GM23338 (cell line): ENCODE measurements around the gene DDIAS.

Source experiments
- EZH2 ChIP-seq: fragments of 200-600 bp; sonication (generic); IDR thresholded peaks from one replicate; pipeline ENCODE4 v1.8.0; 2017; ENCODE audit warnings: antibody characterized with exemption, mild to moderate bottlenecking, low read depth; ENCODE audit not compliant: unreplicated experiment
- EZH2phosphoT487 ChIP-seq: fragments of 200-600 bp; sonication (generic); IDR thresholded peaks from one replicate; pipeline ENCODE4 v1.8.1; 2018; ENCODE audit warnings: antibody characterized with exemption; ENCODE audit not compliant: unreplicated experiment
- JUNB ChIP-seq: IDR thresholded peaks from one replicate; pipeline ENCODE4 v1.6.1; 2016; ENCODE audit warnings: antibody characterized with exemption; ENCODE audit not compliant: unreplicated experiment
- POLR2AphosphoS5 ChIP-seq: IDR thresholded peaks from 2 replicates; pipeline ENCODE4 v1.6.1; 2016; ENCODE audit warnings: antibody characterized with exemption, low read depth
- ZNF331 ChIP-seq: fragments of 250-450 bp; sonication (Bioruptor Pico); IDR thresholded peaks from 2 replicates; pipeline ENCODE4 v1.5.0; 2020; ENCODE audit warnings: low read depth, mild to moderate bottlenecking, moderate library complexity
- TF ChIP-seq, protein P1 (sequence below), 2 experiments: fragments of 200-600 bp in 1 of 2; sonication (generic) in 1 of 2; conservative IDR thresholded peaks; 2 replicates each; pipeline versions ENCODE4 v1.5.1 to v1.6.1; 2016 to 2017; ENCODE audit warnings: antibody characterized with exemption in 2 of 2, low read depth in 2 of 2, mild to moderate bottlenecking in 2 of 2, moderate library complexity in 1 of 2

DNA sequence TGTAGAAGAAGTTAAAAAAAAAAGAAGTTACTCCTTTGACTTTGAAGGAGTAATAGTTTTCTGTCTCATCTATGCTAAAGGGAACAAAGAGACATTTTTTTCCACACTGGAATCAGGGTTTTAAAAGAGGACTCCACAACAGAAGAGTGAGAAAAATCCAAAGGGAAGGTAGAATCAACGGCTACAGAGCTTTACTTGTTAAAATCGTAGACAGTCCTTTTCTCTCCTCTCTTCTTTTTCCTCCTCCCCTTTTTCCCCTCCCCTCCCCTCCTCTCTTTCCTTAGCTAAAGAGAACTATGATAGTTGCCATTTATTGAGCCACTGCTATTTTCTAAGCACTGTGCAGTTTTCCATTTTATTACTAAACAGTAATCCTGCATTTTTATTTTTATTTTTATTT lies 29.2 kb downstream of the DDIAS start:
- TF ChIP-seq POLR2AphosphoS5 (no peak), EZH2phosphoT487 (no peak), EZH2 (no peak), ZNF331 (CRISPR knock-in tag) (no peak), JUNB (no peak)
- TF ChIP-seq, protein P1, sequence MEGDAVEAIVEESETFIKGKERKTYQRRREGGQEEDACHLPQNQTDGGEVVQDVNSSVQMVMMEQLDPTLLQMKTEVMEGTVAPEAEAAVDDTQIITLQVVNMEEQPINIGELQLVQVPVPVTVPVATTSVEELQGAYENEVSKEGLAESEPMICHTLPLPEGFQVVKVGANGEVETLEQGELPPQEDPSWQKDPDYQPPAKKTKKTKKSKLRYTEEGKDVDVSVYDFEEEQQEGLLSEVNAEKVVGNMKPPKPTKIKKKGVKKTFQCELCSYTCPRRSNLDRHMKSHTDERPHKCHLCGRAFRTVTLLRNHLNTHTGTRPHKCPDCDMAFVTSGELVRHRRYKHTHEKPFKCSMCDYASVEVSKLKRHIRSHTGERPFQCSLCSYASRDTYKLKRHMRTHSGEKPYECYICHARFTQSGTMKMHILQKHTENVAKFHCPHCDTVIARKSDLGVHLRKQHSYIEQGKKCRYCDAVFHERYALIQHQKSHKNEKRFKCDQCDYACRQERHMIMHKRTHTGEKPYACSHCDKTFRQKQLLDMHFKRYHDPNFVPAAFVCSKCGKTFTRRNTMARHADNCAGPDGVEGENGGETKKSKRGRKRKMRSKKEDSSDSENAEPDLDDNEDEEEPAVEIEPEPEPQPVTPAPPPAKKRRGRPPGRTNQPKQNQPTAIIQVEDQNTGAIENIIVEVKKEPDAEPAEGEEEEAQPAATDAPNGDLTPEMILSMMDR (conservative IDR thresholded peaks at IDR 0.05; ENCODE audit: low read depth in 2 of 2) = no peak
